Measurements from ENCODE around the gene LUZP2.
"Not testable (repeated sequence)": the region's sequence is repeated elsewhere in the genome, so short reads cannot be mapped to it uniquely, and the experiment has no call there.

The LUZP2 gene

GRCh38 chr11:24819863-24820434 lies 323.1 kb downstream of the LUZP2 start:
- DNase-seq (ENCODE audit: low read depth in 2 of 2) = no peak

DNA sequence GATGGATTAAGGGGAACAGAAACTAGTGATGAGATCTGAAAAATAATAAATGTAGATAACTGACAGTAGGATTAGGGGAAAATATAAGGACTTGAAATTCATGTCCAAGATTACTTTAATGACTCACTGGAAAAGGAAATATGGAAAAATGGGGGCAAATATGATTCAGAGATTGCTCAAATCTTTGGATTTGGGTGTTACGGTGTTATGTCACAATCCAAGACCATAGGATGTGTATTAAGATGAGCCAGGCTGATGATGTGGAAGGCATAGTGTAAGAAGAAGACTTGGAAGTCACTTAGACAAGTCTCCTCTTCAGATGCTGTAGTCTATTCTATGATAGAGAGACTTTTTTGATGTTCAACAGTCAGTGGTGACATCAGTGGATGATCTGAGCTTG lies 323.7 kb downstream of the LUZP2 start:
- no peak for DNase-seq (ENCODE audit: low read depth in 2 of 2)

DNA sequence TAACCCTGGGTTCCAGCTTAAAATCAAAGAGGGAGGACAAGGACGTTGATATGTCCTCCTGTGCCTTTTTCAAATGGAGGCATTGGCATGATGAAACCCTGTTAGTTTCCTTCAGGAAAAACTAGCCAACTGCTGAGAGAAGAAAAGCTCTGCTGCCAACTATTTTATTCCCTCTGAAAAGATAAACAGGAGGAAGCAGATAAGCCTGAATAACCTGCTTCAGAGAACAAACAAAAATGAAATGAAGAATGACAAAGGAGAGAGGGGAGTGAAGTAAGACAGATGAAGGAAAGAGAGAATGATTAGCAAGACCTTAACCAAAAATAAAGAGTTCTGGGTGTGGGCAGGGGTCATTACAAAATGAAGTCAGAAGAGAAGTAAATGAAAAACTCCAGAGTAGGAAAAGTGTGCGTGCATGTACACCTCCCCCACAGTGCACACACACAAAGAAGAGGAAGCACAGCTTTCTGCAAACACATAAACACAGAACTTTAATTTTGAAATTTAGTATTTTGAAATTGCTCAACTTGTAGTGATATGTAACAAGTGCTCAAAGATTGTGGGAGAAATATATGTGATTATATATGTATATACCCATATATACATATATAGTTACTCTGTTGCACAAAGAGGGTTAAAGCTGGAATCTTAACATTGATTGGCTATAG lies 332.2 kb downstream of the LUZP2 start:
- no peak for DNase-seq (ENCODE audit: low read depth in 2 of 2)

- DNase-seq (ENCODE audit: low read depth in 2 of 2) = no peak
Observed at GRCh38 chr11:24833573-24833972, 336.7 kb downstream of the LUZP2 start.

- DNase-seq (ENCODE audit: low read depth in 2 of 2) = no peak
Observed at GRCh38 chr11:24837112-24837511, 340.3 kb downstream of the LUZP2 start.

DNA sequence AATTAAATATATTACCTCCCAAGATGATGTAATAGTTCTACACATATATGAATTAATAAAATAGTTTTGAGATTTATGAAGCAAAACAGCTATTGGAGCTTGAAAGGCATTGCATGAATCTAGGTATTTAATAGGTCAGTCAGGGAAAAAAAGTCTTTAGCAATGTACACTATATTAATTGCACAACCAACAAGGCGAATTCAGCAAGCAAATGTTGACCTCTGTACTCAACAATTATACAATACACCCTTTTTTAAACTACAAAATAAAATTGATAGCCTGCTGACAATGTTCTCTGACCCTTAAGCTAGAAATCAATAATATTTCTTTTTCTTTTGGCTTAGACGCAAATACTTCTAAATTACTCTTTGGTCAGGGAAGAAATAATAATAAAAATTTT lies 345.5 kb downstream of the LUZP2 start:
- DNase-seq (ENCODE audit: low read depth in 2 of 2) = no peak

DNA sequence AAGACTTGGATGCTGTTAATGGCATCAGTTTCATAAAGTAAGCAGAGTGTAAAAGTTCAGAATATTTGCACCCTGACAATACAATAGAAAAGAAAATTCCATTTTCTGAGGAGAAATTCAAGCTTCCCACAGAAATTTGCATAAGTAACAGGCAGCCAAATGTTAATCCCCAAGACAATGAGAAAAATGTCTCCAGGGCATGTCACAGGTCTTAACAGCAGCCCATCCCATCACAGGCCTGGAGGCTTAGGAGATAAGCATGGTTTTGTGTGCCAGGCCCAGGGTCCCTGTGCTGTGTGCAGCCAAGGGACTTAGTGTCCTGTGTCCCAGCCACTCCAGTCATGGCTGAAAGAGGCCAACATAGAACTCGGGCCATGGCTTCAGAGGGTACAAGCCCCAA lies 347.6 kb downstream of the LUZP2 start:
- no peak for DNase-seq (ENCODE audit: low read depth in 2 of 2)

DNA sequence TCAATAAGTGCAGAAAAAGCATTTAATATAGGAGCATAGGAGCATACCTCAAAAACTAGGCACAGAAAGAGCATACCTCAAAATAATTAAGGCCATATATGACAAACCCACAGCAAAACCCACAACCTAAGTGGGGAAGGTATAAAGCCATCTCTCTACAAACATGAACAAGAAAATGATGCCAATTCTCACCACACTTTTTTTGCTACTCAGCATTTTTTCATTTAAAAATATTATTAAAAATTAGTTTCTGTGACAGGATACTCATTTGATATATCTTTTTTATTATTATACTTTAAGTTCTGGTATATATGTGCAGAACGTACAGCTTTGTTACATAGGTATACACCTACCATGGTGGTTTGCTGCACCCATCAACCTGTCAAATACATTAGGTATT lies 352.0 kb downstream of the LUZP2 start:
- DNase-seq (ENCODE audit: low read depth in 2 of 2) = no peak

- DNase-seq (ENCODE audit: low read depth in 2 of 2) = no peak
Observed at GRCh38 chr11:24855951-24856350, 359.1 kb downstream of the LUZP2 start.

- no peak for DNase-seq (ENCODE audit: low read depth in 2 of 2)
Observed at GRCh38 chr11:24859801-24860300, 363.0 kb downstream of the LUZP2 start.

- DNase-seq (ENCODE audit: low read depth in 2 of 2) = no peak
Observed at GRCh38 chr11:24861440-24861839, 364.6 kb downstream of the LUZP2 start.

GRCh38 chr11:24866743-24867142 lies 369.9 kb downstream of the LUZP2 start:
- no peak for DNase-seq (ENCODE audit: low read depth in 2 of 2)

DNA sequence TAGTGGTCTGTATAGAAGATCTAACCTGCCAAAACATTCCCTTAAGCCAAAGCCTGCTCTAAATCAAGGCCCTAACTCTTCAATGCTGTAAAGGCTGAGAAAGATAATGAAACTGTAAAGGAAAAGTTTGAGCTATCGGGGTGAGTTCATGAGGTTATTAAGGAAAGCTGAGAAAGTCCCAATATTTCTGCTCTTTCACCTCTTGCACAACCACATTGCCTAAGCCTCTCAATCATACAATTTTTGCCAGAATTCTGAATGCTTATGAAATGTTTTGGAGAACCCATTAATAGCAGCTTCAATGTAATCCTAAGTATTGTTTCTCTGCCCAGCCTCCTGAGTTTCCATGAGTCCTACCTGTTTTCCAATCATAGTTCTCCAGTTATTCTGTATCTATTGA lies 373.2 kb downstream of the LUZP2 start:
- DNase-seq (ENCODE audit: low read depth in 2 of 2) = no peak

DNA sequence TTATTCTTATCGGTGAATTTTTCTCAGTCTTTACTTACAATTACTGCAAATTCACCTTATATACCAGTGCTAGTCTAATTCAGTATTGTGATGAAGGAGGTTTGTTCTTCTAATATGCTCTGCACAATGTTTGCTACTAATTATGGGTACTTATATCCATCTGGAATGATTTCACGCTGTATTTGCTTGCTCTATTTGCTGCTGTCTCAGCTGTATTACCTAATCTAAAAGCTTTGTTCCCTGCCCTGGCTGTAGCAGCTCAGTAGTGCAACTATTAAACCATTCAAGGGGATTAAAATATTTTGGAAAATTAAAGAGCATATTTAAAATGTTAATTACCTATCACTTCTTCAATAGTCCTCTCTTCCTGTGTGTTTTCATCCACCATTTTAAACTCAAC lies 375.3 kb downstream of the LUZP2 start:
- no peak for DNase-seq (ENCODE audit: low read depth in 2 of 2)

- no peak for DNase-seq (ENCODE audit: low read depth in 2 of 2)
Observed at GRCh38 chr11:24872651-24873311, 375.9 kb downstream of the LUZP2 start.

DNA sequence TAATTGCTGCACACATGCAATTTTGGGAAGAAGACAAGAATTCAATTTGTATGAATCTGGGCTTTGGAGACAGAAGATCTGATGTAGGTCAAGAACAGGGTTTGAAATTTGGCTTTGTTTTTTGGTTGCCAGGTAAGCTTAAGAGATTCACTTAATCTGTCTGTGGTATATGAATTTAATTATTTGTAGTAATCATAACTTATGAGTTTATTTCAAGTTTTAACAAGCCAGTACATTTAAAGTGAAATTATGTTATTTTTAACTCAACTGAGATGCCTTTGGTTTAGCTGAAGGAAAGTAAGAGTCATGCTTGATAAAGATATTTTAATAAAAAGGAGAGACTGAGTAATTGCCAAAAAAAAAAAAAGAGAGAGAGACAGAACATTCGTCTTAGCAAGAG lies 384.1 kb downstream of the LUZP2 start:
- no peak for DNase-seq (ENCODE audit: low read depth in 2 of 2)

DNA sequence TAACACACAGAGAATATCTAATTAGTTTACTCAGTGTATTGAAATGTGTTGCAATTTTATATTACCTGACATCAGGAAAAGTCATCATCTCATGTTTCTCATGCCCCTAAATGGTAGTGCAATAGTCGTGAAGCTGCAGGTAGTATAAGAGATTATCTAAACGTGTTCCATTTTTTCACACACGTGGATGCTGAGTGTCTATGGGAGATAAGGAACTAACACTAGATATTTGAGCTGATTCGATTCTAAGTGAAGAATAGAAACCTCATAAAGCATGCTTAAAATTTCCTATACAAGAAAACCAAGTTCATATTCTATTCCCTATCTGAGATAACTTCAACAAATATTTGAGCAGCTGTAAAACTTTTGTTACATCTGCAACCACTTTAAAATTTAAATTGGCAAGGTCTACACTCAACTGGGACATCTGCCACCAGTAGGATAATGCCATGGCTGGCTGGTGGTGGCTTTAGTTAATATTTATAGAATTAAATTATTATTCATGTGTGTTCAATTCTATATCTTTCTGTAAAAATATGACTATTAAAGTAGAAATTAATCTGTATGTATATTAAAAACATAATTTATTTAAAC lies 388.8 kb downstream of the LUZP2 start:
- no peak for DNase-seq (ENCODE audit: low read depth in 2 of 2)

- no peak for DNase-seq (ENCODE audit: low read depth in 2 of 2)
Observed at GRCh38 chr11:24886880-24887619, 390.2 kb downstream of the LUZP2 start.

GRCh38 chr11:24890426-24890825 lies 393.6 kb downstream of the LUZP2 start:
- DNase-seq (ENCODE audit: low read depth in 2 of 2) = no peak

DNA sequence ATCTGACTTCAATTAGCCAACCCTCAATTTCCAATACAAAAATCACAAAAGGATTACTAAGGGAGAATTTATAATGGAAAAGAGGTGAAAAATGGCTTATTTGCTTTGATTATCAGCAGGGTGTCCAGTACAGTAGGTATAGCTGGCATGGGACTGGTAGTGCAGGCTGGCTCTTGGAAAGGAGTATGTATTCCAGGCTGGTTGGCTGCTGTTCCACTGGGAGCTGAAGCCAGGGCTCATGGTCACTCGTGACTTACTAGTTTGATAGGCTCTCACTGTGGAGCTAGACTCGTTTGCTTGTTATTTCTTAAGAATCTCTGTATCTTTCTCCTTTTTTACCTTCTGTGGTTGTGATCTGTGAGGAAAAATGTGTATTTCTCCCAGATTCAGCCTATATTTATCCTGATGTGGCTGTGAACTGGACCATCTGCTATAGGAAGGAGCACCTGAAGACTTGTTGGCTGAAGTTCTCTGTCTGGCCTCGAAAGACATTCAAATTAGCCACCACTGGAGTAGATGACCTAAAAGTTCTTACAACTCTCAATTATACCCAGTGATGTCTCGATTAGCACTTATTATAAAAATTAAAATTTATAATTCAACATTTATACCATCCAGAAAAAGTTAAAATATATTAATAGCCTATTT lies 395.1 kb downstream of the LUZP2 start:
- DNase-seq (ENCODE audit: low read depth in 2 of 2) = not testable (repeated sequence)

- no peak for DNase-seq (ENCODE audit: low read depth in 2 of 2)
Observed at GRCh38 chr11:24896118-24896835, 399.4 kb downstream of the LUZP2 start.

Measured in stimulated activated CD8-positive, alpha-beta memory T cell treated with anti-CD3 and anti-CD28 coated beads, Interleukin-2, amount 100 ng/mL, for 48 hours (primary cell).